ENCODE measurements around the gene HDLBP.

HDLBP gene

DNA sequence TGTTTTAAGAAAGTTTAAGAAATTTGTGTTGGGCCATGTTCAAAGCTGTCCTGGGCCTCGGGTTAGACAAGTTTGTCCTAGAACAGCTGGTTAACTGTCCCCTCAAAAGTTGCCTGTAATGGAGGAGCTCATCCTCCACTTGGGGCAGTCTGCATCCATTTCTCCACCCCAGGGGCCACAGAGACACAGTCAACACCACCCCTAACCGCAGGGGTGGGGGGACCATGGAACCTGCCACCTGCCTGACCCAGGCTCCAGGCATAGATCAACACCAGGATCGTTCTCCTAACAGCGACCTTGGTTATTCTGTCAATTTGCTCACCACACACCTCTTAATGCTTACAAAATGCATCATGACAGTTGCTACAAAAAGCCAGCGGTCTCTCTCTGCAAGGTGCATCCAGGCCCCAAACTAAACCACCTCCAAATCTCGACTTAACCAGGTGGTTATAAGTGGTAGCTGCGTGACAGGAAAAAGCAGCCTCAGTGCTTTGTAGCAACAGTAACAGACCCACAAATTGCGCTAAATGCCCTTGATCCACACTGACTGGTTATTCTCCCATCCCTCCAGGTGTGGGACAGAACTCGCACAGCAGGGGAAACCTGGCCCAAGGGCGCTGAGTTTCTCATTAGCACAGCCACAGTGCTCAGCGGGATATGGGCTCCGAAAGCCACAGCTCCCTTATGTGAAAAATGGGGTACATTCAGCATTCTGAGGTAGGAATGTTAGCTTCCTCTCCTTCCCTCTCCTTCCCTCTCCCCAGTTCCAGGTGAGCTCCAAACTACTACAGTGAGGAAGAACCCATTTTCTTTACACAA, 48.0 kb downstream of the HDLBP start:
- ChIA-PET POLR2A (no interaction called here), CTCF (interaction anchor here (1.2 to 1.9 kb wide), 3 partner anchors 13 to 22 kb away, joined by 3 to 5 read pairs (median 5); no protein-coding TSS in a partner anchor)
- DNase-seq (ENCODE audit: extremely low spot score), result no peak
- TF ChIP-seq CTCF (IDR thresholded peaks at IDR 0.05; ENCODE audit: control extremely low read depth, extremely low read depth, low read depth, missing control alignments), result no peak

DNA sequence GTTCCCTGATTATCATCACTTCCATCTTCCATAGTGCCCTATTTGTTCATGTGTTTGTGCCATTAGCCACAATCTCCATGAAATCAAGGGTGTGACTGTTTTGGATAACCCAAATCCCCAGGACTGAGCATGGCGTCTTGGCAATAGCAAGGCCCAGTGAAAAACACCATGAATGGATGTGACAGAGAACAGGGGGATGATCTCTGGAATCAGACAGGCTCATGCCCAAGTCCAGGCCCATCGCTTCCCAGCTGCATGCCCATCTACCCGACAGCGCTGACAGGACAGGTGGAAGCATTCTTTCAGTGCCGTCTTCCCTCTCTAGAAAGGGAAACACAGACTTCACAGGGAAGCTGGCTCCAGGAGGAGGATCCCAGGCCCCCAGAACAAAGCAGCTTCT, 50.0 kb downstream of the HDLBP start:
- ChIA-PET POLR2A (no interaction called here), CTCF (no interaction called here)
- no peak for TF ChIP-seq CTCF (IDR thresholded peaks at IDR 0.05; ENCODE audit: control extremely low read depth, extremely low read depth, low read depth, missing control alignments)
- no peak for DNase-seq (ENCODE audit: extremely low spot score)

DNA sequence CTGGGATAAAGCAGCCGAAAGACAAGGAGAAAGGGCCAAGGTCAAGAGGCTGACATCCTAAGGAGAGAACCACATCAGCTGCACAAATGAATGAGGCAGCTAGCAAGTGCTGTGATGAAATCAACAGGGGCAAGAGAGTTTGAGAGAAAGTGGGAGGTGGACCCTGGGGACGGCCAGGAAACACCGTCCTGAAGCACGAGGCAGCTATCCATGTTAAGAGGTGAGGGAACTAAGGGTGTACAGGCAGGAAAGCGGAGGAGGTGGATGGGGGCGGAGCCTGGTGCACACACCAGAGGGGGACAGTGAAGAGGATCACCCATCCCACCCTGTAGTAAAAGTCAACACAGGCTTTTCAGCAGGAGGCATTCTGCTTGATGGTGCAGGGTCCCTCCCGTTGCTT, 52.4 kb downstream of the HDLBP start:
- TF ChIP-seq CTCF (IDR thresholded peaks at IDR 0.05; ENCODE audit: control extremely low read depth, extremely low read depth, low read depth, missing control alignments), result no peak
- CTCF ChIA-PET, result interaction anchor here (1.1 to 1.5 kb wide), 2 partner anchors 11 to 18 kb away, joined by 3 read pairs; no protein-coding TSS in a partner anchor
- DNase-seq (ENCODE audit: extremely low spot score), result no peak
- POLR2A ChIA-PET, result no interaction called here

DNA sequence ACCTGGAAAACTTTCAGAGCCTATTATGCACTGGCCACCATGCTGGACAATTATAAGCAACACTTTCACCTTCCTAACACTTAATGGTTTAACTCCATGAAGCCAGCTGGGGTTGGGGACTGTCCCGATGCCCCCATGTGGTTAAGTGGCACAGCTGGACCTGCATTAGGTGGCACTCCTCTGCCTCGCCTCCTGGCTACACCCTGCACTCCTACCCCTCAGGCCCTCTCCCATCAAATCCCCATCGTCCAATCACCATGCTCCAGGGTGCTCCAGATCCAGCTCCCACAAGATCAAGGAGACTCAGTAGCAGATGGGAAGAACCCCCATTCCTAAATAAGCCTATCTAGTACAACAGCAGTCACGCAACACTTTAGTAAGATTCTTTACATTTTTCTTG, 53.8 kb downstream of the HDLBP start:
- no peak for DNase-seq (ENCODE audit: extremely low spot score)
- no peak for TF ChIP-seq CTCF (IDR thresholded peaks at IDR 0.05; ENCODE audit: control extremely low read depth, extremely low read depth, low read depth, missing control alignments)
- CTCF ChIA-PET, result interaction anchor here (0.9 to 1.5 kb wide), 3 partner anchors 12 to 17 kb away, joined by 3 to 4 read pairs (median 3); no protein-coding TSS in a partner anchor
- POLR2A ChIA-PET, result no interaction called here

GRCh38 chr2:241260911-241261310, 54.6 kb downstream of the HDLBP start:
- ChIA-PET POLR2A (no interaction called here), CTCF (interaction anchor here (1.4 kb wide), 1 partner anchor 12 kb away, joined by 4 read pairs; no protein-coding TSS in a partner anchor)
- no peak for DNase-seq (ENCODE audit: extremely low spot score)
- TF ChIP-seq CTCF (IDR thresholded peaks at IDR 0.05; ENCODE audit: control extremely low read depth, extremely low read depth, low read depth, missing control alignments), result no peak

DNA sequence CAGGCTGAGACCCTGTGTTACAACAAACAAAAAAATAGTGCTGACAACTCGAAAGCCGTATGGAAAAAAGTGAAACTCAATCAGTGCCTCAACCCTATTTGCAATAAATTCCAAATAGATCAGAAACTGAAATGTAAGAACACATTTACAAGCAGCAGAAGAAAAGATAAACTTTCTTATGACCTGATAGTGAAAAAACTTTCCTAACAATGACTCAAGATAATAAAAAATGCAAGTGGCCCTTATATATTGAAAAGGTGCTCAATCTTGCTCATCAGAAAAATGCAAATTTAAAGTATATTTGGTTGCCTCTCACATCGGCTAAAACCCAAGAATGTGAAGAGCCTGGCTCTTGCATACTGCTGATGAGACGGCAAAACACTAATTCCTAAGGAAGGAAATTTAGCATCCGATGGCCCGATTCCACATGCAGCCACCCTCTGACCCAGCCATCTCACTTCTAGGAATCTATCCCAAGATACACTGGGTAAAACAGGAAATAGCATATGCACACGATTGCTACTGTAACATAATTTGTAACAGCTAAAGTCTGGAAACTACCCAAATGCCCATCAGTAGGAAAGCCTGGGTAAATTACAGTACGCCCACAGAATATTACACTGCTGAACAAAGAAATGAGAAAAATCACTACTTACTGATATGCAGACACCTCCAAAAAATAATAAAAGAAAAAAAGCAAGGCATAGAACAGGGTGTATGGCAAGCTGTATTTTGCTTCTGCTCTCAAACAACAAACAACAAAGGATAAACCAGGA, 56.8 kb downstream of the HDLBP start:
- ChIA-PET CTCF (interaction anchor here (0.9 kb wide), 1 partner anchor 12 kb away, joined by 3 read pairs; no protein-coding TSS in a partner anchor), POLR2A (no interaction called here)
- DNase-seq (ENCODE audit: extremely low spot score), result no peak

More for the DNA sequence above, 56.8 kb downstream of the HDLBP start:
- TF ChIP-seq CTCF (IDR thresholded peaks at IDR 0.05; ENCODE audit: control extremely low read depth, extremely low read depth, low read depth, missing control alignments), result no peak
